ENCODE data around the gene PIP5K1A. TPM values are rescaled to one million over a fixed set of nuclear protein-coding genes. Genes with fewer than 3 reads are reported as not detected.

The PIP5K1A gene
- total RNA-seq, 1 donor: 67.7 TPM

DNA sequence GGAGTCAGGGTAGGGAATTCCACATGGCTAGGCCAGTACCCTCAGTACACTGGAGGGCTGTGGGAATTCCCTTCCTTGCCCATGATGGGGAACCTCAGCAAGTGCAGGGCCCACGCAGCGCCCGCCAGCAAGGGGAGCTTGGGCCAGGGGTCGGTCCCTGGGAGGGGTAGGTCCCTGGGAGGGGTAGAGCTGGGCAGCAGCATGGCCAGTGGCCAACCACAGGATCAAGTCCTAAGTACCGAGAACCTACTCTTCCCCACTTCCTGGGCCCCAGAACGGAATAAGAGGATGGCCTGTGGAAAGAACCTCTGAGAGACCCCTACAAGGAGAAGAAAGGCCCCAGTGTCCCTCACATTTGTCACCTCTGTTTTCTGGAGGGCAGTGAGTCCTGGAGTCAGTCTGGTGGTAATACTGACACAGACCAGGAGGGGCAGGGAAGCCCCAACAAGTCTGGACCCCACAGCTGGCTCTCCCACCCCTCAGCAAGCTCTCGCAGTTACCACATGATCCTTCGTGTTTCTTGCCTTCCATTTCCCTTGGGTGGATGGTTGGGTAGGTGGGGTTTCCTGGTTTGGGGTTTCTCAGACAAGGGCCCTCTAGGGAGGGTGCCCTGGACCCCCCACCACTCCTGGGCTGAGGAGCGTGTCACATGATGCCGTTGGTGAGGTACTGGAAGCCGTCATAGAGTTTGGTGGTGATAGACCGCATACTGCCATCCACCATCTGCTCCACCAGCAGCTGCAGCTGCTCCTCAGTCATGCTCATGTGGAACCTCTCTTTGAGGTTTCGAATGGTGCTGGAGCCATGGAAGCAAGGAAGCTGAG is 94.1 kb downstream of the PIP5K1A start:
- no peaks in the 10 kb centered on the region for H3K4me1 ChIP-seq (ENCODE audit: insufficient read depth, low read length)
- TF ChIP-seq, protein P1, sequence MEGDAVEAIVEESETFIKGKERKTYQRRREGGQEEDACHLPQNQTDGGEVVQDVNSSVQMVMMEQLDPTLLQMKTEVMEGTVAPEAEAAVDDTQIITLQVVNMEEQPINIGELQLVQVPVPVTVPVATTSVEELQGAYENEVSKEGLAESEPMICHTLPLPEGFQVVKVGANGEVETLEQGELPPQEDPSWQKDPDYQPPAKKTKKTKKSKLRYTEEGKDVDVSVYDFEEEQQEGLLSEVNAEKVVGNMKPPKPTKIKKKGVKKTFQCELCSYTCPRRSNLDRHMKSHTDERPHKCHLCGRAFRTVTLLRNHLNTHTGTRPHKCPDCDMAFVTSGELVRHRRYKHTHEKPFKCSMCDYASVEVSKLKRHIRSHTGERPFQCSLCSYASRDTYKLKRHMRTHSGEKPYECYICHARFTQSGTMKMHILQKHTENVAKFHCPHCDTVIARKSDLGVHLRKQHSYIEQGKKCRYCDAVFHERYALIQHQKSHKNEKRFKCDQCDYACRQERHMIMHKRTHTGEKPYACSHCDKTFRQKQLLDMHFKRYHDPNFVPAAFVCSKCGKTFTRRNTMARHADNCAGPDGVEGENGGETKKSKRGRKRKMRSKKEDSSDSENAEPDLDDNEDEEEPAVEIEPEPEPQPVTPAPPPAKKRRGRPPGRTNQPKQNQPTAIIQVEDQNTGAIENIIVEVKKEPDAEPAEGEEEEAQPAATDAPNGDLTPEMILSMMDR (IDR thresholded peaks at IDR 0.05; ENCODE audit: extremely low read depth, low read depth, low read length): no peak
- DNase-seq (ENCODE audit: insufficient read length, low spot score, missing footprints): peak; percentile 87
- H2AFZ ChIP-seq (ENCODE audit: low read length): no peak overlapping the region
- H4K20me1 ChIP-seq (ENCODE audit: insufficient read depth, low read length): no peaks in the 10 kb centered on the region
- no peak overlapping the region for H3K27ac ChIP-seq (ENCODE audit: low read depth, low read length)
- no peaks in the 10 kb centered on the region for H3K9me3 ChIP-seq (ENCODE audit: low read depth, low read length)
- peaks cover 5% of the 10 kb centered on the region for H3K79me2 ChIP-seq (ENCODE audit: insufficient read depth, low read length)
- H3K27me3 ChIP-seq (ENCODE audit: insufficient read depth, low read length): no peaks in the 10 kb centered on the region
- H3K36me3 ChIP-seq (ENCODE audit: insufficient read depth, low read length): peaks cover 78% of the 10 kb centered on the region
- no peak overlapping the region for H3K4me3 ChIP-seq (ENCODE audit: insufficient read depth, low read length)
- no peak overlapping the region for H3K4me2 ChIP-seq (ENCODE audit: insufficient read depth, low read length)

DNA sequence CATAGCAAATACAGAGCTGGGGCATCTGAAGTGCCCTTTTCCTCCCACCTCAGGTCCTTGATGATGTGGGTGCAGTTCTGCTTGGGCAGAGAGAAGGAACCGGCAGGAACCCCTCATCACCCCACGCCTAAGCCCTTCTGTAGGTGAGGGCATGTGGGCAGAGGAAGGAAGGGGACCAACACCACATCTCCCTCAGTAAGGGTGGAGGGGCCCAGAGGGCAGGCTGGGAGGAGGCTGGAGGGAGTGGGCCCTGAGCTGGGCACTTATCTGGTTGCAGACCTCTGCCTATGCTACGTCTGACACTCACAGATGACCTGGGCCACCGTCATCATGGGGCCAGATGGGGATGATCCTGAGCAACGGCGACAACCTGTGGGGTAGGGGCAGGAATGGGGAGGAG is 94.7 kb downstream of the PIP5K1A start:
- TF ChIP-seq, protein P1 (IDR thresholded peaks at IDR 0.05; ENCODE audit: extremely low read depth, low read depth, low read length): no peak
- no peaks in the 10 kb centered on the region for H3K27me3 ChIP-seq (ENCODE audit: insufficient read depth, low read length)
- peak; percentile 22 for DNase-seq (ENCODE audit: insufficient read length, low spot score, missing footprints)
- peaks cover 79% of the 10 kb centered on the region for H3K36me3 ChIP-seq (ENCODE audit: insufficient read depth, low read length)
- no peak overlapping the region for H2AFZ ChIP-seq (ENCODE audit: low read length)
- H4K20me1 ChIP-seq (ENCODE audit: insufficient read depth, low read length): no peaks in the 10 kb centered on the region
- H3K79me2 ChIP-seq (ENCODE audit: insufficient read depth, low read length): peaks cover 2% of the 10 kb centered on the region
- H3K4me2 ChIP-seq (ENCODE audit: insufficient read depth, low read length): no peak overlapping the region
- H3K9me3 ChIP-seq (ENCODE audit: low read depth, low read length): no peaks in the 10 kb centered on the region
- H3K4me1 ChIP-seq (ENCODE audit: insufficient read depth, low read length): no peaks in the 10 kb centered on the region
- H3K4me3 ChIP-seq (ENCODE audit: insufficient read depth, low read length): no peak overlapping the region
- H3K27ac ChIP-seq (ENCODE audit: low read depth, low read length): no peak overlapping the region

DNA sequence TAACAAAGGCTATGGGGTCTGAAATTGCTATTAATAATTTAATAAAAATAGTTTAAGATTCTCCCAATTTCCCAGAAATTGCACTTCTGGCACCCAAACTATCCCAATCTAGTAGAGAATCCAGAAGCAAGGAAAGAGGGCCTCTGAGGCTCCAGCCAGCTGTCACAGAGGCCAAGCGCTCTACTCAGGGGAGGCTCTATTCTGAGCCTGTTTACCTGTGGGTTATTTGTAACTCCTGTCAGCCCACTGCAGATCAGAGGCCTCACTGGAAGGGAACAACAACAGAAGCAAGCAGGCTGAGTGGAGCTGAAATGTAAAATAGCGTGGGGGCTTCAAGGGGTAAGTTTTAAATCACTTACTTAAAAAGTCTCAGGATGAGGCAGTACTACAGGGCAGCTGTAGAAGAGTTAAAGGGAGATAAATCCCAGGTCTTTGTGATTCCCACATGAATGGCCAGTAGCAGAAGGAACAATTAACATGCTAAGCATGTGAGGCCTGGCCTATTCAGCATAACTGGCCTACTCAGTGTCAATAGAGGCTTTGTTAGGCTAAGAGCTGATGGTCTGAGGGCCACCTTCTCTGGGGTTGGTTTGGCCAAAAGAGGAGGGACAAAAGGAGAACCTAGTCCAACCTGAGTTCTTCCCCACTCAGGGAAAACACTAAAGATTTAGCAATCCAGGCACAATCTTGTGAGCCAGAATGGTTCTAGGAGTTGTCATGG is 96.5 kb downstream of the PIP5K1A start:
- Histone ChIP-seq H3K27me3 (ENCODE audit: insufficient read depth, low read length) (no peaks in the 10 kb centered on the region), H3K9me3 (ENCODE audit: low read depth, low read length) (no peaks in the 10 kb centered on the region), H3K4me3 (ENCODE audit: insufficient read depth, low read length) (no peak overlapping the region), H4K20me1 (ENCODE audit: insufficient read depth, low read length) (no peaks in the 10 kb centered on the region), H3K4me2 (ENCODE audit: insufficient read depth, low read length) (no peak overlapping the region), H3K79me2 (ENCODE audit: insufficient read depth, low read length) (no peaks in the 10 kb centered on the region), H3K36me3 (ENCODE audit: insufficient read depth, low read length) (peaks cover 80% of the 10 kb centered on the region), H2AFZ (ENCODE audit: low read length) (no peak overlapping the region), H3K27ac (ENCODE audit: low read depth, low read length) (no peak overlapping the region), H3K4me1 (ENCODE audit: insufficient read depth, low read length) (no peaks in the 10 kb centered on the region)
- TF ChIP-seq, protein P1 (IDR thresholded peaks at IDR 0.05; ENCODE audit: extremely low read depth, low read depth, low read length): no peak
- DNase-seq (ENCODE audit: insufficient read length, low spot score, missing footprints): peak; percentile 39

Other genes starting within 250 kb of the PIP5K1A start
- 159 and 164 TPM in 2 replicates for gene CERS2, start 223.7 kb upstream of the PIP5K1A start, total RNA-seq
- gene ANXA9, start 216.3 kb upstream of the PIP5K1A start, total RNA-seq: under 0.01 TPM in 2 replicates
- 17.1 and 18.1 TPM in 2 replicates for gene MINDY1, start 191.7 kb upstream of the PIP5K1A start, total RNA-seq
- gene PRUNE1, start 190.1 kb upstream of the PIP5K1A start, total RNA-seq: 8.3 and 11.6 TPM in 2 replicates
- under 0.01 and 1.2 TPM in 2 replicates for gene BNIPL, start 162.0 kb upstream of the PIP5K1A start, total RNA-seq
- 4.4 and 5.4 TPM in 2 replicates for gene C1orf56, start 150.8 kb upstream of the PIP5K1A start, total RNA-seq
- gene CDC42SE1, start 138.9 kb upstream of the PIP5K1A start, total RNA-seq: 44.8 and 49.6 TPM in 2 replicates
- gene MLLT11, start 138.2 kb upstream of the PIP5K1A start, total RNA-seq: 1.4 and 1.8 TPM in 2 replicates
- 15.6 and 16.3 TPM in 2 replicates for gene GABPB2, start 127.8 kb upstream of the PIP5K1A start, total RNA-seq
- gene SEMA6C, start 51.9 kb upstream of the PIP5K1A start, total RNA-seq: 1.5 and 2.2 TPM in 2 replicates
- gene TNFAIP8L2, start 41.9 kb upstream of the PIP5K1A start, total RNA-seq: not detected in 2 replicates
- 10.6 and 12.7 TPM in 2 replicates for gene LYSMD1, start 32.6 kb upstream of the PIP5K1A start, total RNA-seq
- 25.3 and 26.8 TPM in 2 replicates for gene SCNM1, start 32.4 kb upstream of the PIP5K1A start, total RNA-seq
- 0.36 TPM in 1 of 2 replicates, not detected in the other for gene TMOD4, start 22.6 kb upstream of the PIP5K1A start, total RNA-seq
- 34.7 and 35.1 TPM in 2 replicates for gene VPS72, start 8.4 kb upstream of the PIP5K1A start, total RNA-seq
- gene PSMD4, start 56.2 kb downstream of the PIP5K1A start, total RNA-seq: 140 and 150 TPM in 2 replicates
- gene ZNF687, start 83.7 kb downstream of the PIP5K1A start, total RNA-seq: 15.9 and 16.5 TPM in 2 replicates
- 43.3 and 43.8 TPM in 2 replicates for gene PI4KB, start 128.9 kb downstream of the PIP5K1A start, total RNA-seq
- 22.4 and 24.2 TPM in 2 replicates for gene RFX5, start 148.7 kb downstream of the PIP5K1A start, total RNA-seq
- gene SELENBP1, start 174.2 kb downstream of the PIP5K1A start, total RNA-seq: 28.3 and 42.0 TPM in 2 replicates
- 362 and 375 TPM in 2 replicates for gene PSMB4, start 201.0 kb downstream of the PIP5K1A start, total RNA-seq

Data from osteoblast (primary cell).